Measurements from ENCODE around the gene SLC30A3.

The SLC30A3 gene

DNA sequence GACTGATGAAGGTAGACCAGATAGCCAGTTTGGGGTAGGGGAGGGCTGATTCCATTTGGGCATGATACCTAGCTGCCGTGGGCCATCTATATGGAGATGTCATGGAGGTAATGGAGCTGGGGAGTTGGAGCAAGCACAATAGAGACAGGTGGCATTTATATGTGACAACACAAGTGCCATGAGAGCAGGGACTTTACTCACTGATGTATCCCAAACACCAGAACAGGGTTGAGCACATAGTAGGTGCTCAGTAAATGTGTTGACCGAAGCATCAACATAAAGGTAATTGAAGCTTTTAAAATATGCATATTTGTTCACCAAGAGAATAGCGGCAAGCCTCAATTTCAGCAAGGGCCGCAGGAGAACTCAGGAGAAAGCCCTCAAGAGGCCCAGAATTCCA lies 15.0 kb downstream of the SLC30A3 start:
- H3K36me3 ChIP-seq (ENCODE audit: control insufficient read depth, insufficient read depth, low read length) = peaks cover 16% of the 10 kb centered on the region
- H3K27ac ChIP-seq (ENCODE audit: insufficient read depth, low read depth, low read length, poor library complexity, severe bottlenecking) = no peak overlapping the region
- no peak overlapping the region for H3K4me3 ChIP-seq (ENCODE audit: insufficient read depth, low read depth, low read length)
- no peaks in the 10 kb centered on the region for H3K4me1 ChIP-seq (ENCODE audit: control insufficient read depth, insufficient read depth, low read length)
- 69 to 72% methylated on average over 4 of the region's 4 CpGs for WGBS, 2 experiments
- peaks cover 12% of the 10 kb centered on the region for H3K27me3 ChIP-seq (ENCODE audit: control insufficient read depth, insufficient read depth, low read length, poor library complexity, severe bottlenecking)
- no peaks in the 10 kb centered on the region for H3K9me3 ChIP-seq (ENCODE audit: control insufficient read depth, low read length)

DNA sequence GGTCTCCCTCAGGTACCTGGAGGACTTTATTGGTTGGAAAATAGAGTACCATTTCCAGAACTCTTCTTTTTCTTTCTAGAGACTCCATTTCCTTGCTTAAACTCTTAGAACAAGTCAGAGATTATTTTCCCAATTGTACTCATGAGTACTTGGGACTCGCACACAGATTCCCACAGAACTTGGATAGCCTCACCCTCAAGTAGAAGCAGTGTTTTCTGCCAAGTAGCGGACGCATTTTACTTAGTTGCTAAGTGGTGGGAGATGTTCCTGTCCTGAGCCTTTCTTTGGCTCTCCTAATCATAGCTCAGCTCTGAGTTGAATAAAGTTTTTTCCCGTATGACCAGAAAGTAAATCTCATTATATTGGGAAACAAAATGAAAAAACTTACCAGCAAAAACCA lies 17.2 kb downstream of the SLC30A3 start:
- Histone ChIP-seq H3K9me3 (ENCODE audit: control insufficient read depth, low read length) (no peaks in the 10 kb centered on the region), H3K27ac (ENCODE audit: insufficient read depth, low read depth, low read length, poor library complexity, severe bottlenecking) (no peak overlapping the region), H3K36me3 (ENCODE audit: control insufficient read depth, insufficient read depth, low read length) (peaks cover 37% of the 10 kb centered on the region), H3K4me3 (ENCODE audit: insufficient read depth, low read depth, low read length) (no peak overlapping the region), H3K4me1 (ENCODE audit: control insufficient read depth, insufficient read depth, low read length) (no peaks in the 10 kb centered on the region), H3K27me3 (ENCODE audit: control insufficient read depth, insufficient read depth, low read length, poor library complexity, severe bottlenecking) (peaks cover 2% of the 10 kb centered on the region)
- 93 to 97% methylated on average over 4 of the region's 4 CpGs for WGBS, 2 experiments

DNA sequence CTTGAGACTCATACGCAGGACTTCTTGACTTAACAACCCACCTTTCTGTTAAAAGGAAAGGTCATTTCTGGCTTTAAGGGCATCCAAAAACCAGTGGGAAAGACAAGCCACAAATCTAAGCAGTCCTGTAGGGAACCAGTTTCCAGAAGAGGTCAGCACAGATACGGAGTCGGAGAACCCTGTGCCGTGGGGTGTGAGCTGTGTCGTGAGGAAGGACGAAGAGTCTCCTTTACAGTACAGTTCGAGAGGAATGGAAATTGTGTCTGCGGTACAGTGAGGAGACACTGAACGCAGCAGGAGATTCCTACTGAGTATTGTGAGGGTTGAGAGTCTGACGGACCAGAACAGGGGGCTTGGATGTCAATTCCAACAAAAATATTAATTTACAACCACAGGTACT lies 17.7 kb downstream of the SLC30A3 start:
- no peaks in the 10 kb centered on the region for H3K4me1 ChIP-seq (ENCODE audit: control insufficient read depth, insufficient read depth, low read length)
- H3K36me3 ChIP-seq (ENCODE audit: control insufficient read depth, insufficient read depth, low read length) = peaks cover 42% of the 10 kb centered on the region
- no peak overlapping the region for H3K27ac ChIP-seq (ENCODE audit: insufficient read depth, low read depth, low read length, poor library complexity, severe bottlenecking)
- no peaks in the 10 kb centered on the region for H3K9me3 ChIP-seq (ENCODE audit: control insufficient read depth, low read length)
- no peaks in the 10 kb centered on the region for H3K27me3 ChIP-seq (ENCODE audit: control insufficient read depth, insufficient read depth, low read length, poor library complexity, severe bottlenecking)
- H3K4me3 ChIP-seq (ENCODE audit: insufficient read depth, low read depth, low read length) = no peak overlapping the region
- WGBS, 2 experiments = 91 to 94% methylated on average over 9 to 10 of the region's 10 CpGs

DNA sequence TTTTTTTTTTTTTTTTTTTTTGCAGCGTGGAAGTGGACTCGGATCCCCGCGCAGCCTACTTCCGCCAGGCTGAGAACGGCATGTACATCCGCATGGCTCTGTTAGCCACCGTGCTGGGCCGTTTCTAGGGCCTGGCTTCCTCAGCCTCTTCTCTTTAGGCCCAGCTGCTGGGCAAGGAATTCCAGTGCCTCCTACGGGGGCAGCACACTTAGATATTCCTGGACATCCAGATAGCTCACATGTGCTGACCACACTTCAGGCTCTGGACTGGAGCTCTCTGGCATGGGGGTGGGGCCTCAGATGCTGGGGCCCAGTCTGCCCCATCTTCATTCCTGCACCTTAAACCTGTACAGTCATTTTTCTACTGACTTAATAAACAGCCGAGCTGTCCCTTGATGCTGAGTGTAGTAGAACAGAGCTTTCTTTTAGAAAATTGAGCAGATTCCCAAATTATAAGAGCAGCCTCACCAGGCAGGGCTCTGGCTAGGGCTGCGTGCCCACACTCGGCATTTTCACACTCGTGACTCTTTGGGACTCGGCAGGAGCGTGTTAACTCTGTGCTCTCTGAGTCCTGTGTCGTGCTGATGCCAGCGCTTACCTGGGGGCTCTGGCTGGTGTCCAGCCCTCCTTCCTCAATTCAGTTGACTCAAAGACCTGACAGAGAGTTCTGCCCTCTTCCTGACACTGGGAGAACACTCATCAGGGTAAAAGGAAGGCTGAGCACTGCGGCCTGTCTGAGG lies 19.3 kb downstream of the SLC30A3 start:
- Histone ChIP-seq H3K27ac (ENCODE audit: insufficient read depth, low read depth, low read length, poor library complexity, severe bottlenecking) (no peak overlapping the region), H3K27me3 (ENCODE audit: control insufficient read depth, insufficient read depth, low read length, poor library complexity, severe bottlenecking) (no peaks in the 10 kb centered on the region), H3K4me3 (ENCODE audit: insufficient read depth, low read depth, low read length) (no peak overlapping the region), H3K36me3 (ENCODE audit: control insufficient read depth, insufficient read depth, low read length) (peaks cover 54% of the 10 kb centered on the region), H3K9me3 (ENCODE audit: control insufficient read depth, low read length) (no peaks in the 10 kb centered on the region), H3K4me1 (ENCODE audit: control insufficient read depth, insufficient read depth, low read length) (no peaks in the 10 kb centered on the region)
- WGBS, 2 experiments = 92 to 94% methylated on average over 19 of the region's 19 CpGs

DNA sequence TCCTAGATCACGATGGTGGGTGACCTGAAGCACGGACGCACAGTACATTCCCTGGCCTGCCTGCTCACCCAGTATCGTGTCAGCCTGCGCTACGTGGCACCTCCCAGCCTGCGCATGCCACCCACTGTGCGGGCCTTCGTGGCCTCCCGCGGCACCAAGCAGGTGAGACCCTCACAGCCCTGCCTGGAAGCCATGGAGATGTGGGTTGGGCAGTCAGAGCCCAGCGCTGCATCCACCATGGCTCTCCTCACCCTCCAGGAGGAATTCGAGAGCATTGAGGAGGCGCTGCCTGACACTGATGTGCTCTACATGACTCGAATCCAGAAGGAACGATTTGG lies 20.3 kb downstream of the SLC30A3 start:
- Histone ChIP-seq H3K27ac (ENCODE audit: insufficient read depth, low read depth, low read length, poor library complexity, severe bottlenecking) (no peak overlapping the region), H3K4me3 (ENCODE audit: insufficient read depth, low read depth, low read length) (no peak overlapping the region), H3K27me3 (ENCODE audit: control insufficient read depth, insufficient read depth, low read length, poor library complexity, severe bottlenecking) (no peaks in the 10 kb centered on the region), H3K36me3 (ENCODE audit: control insufficient read depth, insufficient read depth, low read length) (peaks cover 60% of the 10 kb centered on the region), H3K9me3 (ENCODE audit: control insufficient read depth, low read length) (no peaks in the 10 kb centered on the region), H3K4me1 (ENCODE audit: control insufficient read depth, insufficient read depth, low read length) (no peaks in the 10 kb centered on the region)
- 96 to 97% methylated on average over 16 of the region's 16 CpGs for whole genome bisulfite sequencing, 2 experiments

DNA sequence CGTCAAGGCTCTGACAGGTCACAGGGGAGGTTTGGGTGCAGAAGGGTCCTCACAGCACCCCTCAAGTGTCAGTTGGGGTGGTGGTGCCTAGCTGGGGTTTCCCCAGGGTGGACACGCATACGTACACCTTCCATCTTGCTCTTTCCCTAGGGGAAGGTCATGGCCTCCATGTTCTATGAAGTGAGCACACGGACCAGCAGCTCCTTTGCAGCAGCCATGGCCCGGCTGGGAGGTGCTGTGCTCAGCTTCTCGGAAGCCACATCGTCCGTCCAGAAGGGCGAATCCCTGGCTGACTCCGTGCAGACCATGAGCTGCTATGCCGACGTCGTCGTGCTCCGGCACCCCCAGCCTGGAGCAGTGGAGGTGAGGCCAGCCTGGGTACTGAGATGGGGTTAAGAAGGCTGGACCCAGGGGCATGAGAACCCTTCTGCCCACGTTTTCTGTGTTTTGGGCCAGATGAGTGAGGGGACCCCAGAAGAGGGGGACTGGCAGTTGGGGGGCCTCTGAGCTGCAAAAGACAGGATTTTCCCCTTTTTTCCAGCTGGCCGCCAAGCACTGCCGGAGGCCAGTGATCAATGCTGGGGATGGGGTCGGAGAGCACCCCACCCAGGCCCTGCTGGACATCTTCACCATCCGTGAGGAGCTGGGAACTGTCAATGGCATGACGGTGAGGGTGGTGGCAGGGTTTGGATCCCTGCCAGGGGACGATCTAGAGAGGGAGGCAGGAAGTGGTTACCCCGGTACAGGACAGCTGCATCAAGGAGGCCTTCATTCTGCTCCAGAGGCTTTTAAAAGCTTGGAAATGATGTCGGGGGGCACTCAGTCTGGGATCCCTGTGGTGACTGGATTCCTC lies 20.9 kb downstream of the SLC30A3 start:
- Histone ChIP-seq H3K36me3 (ENCODE audit: control insufficient read depth, insufficient read depth, low read length) (peaks cover 66% of the 10 kb centered on the region), H3K4me1 (ENCODE audit: control insufficient read depth, insufficient read depth, low read length) (no peaks in the 10 kb centered on the region), H3K27me3 (ENCODE audit: control insufficient read depth, insufficient read depth, low read length, poor library complexity, severe bottlenecking) (no peaks in the 10 kb centered on the region), H3K4me3 (ENCODE audit: insufficient read depth, low read depth, low read length) (no peak overlapping the region), H3K27ac (ENCODE audit: insufficient read depth, low read depth, low read length, poor library complexity, severe bottlenecking) (no peak overlapping the region), H3K9me3 (ENCODE audit: control insufficient read depth, low read length) (no peaks in the 10 kb centered on the region)
- 95 to 96% methylated on average over 24 of the region's 24 CpGs for WGBS, 2 experiments

DNA sequence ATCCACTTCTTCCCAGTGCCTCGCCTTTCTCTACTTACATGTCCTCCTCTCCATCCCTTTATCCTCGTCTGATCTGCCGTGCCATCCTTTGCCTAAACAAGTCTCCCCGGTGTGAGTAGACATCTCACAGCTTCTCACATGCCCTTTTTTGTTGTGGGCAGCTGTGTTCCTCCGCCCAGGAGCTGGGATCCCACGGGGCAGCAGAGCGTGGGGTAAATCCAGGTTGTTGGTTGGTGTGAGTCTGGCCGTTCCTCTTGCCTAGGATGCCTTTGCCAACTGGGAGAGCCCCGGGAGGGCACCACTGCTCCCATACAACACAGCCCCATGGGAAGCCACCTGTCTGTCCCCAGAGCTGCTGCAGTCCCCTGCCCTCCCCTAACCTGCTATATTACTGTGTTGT lies 22.4 kb downstream of the SLC30A3 start:
- Histone ChIP-seq H3K27me3 (ENCODE audit: control insufficient read depth, insufficient read depth, low read length, poor library complexity, severe bottlenecking) (no peaks in the 10 kb centered on the region), H3K27ac (ENCODE audit: insufficient read depth, low read depth, low read length, poor library complexity, severe bottlenecking) (no peak overlapping the region), H3K9me3 (ENCODE audit: control insufficient read depth, low read length) (no peaks in the 10 kb centered on the region), H3K4me1 (ENCODE audit: control insufficient read depth, insufficient read depth, low read length) (no peaks in the 10 kb centered on the region), H3K36me3 (ENCODE audit: control insufficient read depth, insufficient read depth, low read length) (peaks cover 79% of the 10 kb centered on the region), H3K4me3 (ENCODE audit: insufficient read depth, low read depth, low read length) (no peak overlapping the region)
- 95 to 97% methylated on average over 9 of the region's 9 CpGs for WGBS, 2 experiments

DNA sequence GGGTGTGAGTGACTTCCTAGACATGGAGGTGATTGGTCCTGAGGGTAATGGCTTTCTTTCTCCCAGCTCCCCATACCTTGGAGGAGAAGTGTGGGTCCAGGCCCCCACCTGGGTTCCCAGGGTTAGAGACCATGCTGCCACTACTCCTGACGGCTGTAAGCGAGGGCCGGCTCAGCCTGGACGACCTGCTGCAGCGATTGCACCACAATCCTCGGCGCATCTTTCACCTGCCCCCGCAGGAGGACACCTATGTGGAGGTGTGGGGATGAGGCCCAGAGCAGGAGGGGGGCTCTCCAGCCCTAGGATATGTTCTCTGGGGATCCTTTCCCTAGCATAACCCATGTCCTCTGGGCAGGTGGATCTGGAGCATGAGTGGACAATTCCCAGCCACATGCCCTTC lies 23.9 kb downstream of the SLC30A3 start:
- peaks cover 87% of the 10 kb centered on the region for H3K36me3 ChIP-seq (ENCODE audit: control insufficient read depth, insufficient read depth, low read length)

DNA sequence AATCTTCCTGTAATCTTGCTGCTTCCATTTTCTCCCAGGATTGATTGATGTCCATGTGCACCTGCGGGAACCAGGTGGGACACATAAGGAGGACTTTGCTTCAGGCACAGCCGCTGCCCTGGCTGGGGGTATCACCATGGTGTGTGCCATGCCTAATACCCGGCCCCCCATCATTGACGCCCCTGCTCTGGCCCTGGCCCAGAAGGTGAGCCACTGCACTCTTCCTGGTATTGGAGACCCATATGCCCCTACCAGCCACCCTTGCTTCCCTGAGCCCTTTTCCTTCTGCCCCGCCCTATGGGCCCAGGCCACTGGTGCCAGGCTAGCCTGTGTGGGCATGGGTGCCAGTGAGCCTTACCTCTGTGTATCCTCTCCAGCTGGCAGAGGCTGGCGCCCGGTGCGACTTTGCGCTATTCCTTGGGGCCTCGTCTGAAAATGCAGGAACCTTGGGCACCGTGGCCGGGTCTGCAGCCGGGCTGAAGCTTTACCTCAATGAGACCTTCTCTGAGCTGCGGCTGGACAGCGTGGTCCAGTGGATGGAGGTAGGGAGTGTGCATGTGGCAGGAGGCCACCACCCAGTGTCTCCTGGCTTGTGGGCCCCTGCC lies 25.4 kb downstream of the SLC30A3 start:
- no peaks in the 10 kb centered on the region for H3K27me3 ChIP-seq (ENCODE audit: control insufficient read depth, insufficient read depth, low read length, poor library complexity, severe bottlenecking)
- H3K36me3 ChIP-seq (ENCODE audit: control insufficient read depth, insufficient read depth, low read length) = peaks cover 88% of the 10 kb centered on the region
- H3K4me3 ChIP-seq (ENCODE audit: insufficient read depth, low read depth, low read length) = no peak overlapping the region
- no peaks in the 10 kb centered on the region for H3K4me1 ChIP-seq (ENCODE audit: control insufficient read depth, insufficient read depth, low read length)
- no peak overlapping the region for H3K27ac ChIP-seq (ENCODE audit: insufficient read depth, low read depth, low read length, poor library complexity, severe bottlenecking)
- WGBS, 2 experiments = 96% methylated on average over 15 of the region's 15 CpGs
- H3K9me3 ChIP-seq (ENCODE audit: control insufficient read depth, low read length) = no peaks in the 10 kb centered on the region

More for the DNA sequence above, 23.9 kb downstream of the SLC30A3 start:
- no peaks in the 10 kb centered on the region for H3K27me3 ChIP-seq (ENCODE audit: control insufficient read depth, insufficient read depth, low read length, poor library complexity, severe bottlenecking)
- no peaks in the 10 kb centered on the region for H3K4me1 ChIP-seq (ENCODE audit: control insufficient read depth, insufficient read depth, low read length)
- no peak overlapping the region for H3K4me3 ChIP-seq (ENCODE audit: insufficient read depth, low read depth, low read length)
- H3K27ac ChIP-seq (ENCODE audit: insufficient read depth, low read depth, low read length, poor library complexity, severe bottlenecking) = no peak overlapping the region
- 95 to 98% methylated on average over 8 of the region's 8 CpGs for WGBS, 2 experiments
- H3K9me3 ChIP-seq (ENCODE audit: control insufficient read depth, low read length) = no peaks in the 10 kb centered on the region

DNA sequence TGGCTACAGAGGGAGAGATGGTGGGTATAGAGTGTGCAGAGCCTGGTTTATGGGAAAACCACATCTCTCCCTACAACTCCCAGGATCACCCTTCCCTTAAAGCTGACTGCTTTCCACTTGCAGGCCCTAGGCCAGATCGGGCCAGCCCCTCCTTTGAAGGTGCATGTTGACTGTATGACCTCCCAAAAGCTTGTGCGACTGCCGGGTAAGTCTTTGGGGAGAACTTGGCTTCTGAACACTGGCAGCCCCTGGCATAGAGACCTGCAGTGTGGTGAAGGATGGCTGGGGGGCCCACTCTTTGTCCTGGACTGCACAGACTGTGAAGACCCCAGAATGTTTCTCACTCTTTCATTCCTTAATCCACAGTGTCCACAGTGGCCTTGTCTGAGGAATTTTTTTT lies 26.2 kb downstream of the SLC30A3 start:
- Histone ChIP-seq H3K36me3 (ENCODE audit: control insufficient read depth, insufficient read depth, low read length) (peaks cover 88% of the 10 kb centered on the region), H3K4me3 (ENCODE audit: insufficient read depth, low read depth, low read length) (no peak overlapping the region), H3K9me3 (ENCODE audit: control insufficient read depth, low read length) (no peaks in the 10 kb centered on the region), H3K27me3 (ENCODE audit: control insufficient read depth, insufficient read depth, low read length, poor library complexity, severe bottlenecking) (no peaks in the 10 kb centered on the region), H3K27ac (ENCODE audit: insufficient read depth, low read depth, low read length, poor library complexity, severe bottlenecking) (no peak overlapping the region), H3K4me1 (ENCODE audit: control insufficient read depth, insufficient read depth, low read length) (no peaks in the 10 kb centered on the region)
- WGBS, 2 experiments = 97 to 98% methylated on average over 3 of the region's 3 CpGs
